ENCODE results near the gene IL16.

Gene IL16

GRCh38 chr15:81288040-81288439 lies 91.4 kb downstream of the IL16 start:
- DNase-seq (ENCODE audit: low read depth) = no peak
- no peak overlapping the region for H3K4me3 ChIP-seq (ENCODE audit: low read depth, low read length)
- no peak for TF ChIP-seq CTCF (IDR thresholded peaks at IDR 0.05; ENCODE audit: insufficient read depth, low read depth, low read length, missing control alignments)

GRCh38 chr15:81288616-81289015 lies 91.9 kb downstream of the IL16 start:
- no peak overlapping the region for H3K4me3 ChIP-seq (ENCODE audit: low read depth, low read length)
- TF ChIP-seq CTCF (IDR thresholded peaks at IDR 0.05; ENCODE audit: insufficient read depth, low read depth, low read length, missing control alignments) = no peak
- DNase-seq (ENCODE audit: low read depth) = no peak

GRCh38 chr15:81289910-81290309 lies 93.2 kb downstream of the IL16 start:
- TF ChIP-seq CTCF (IDR thresholded peaks at IDR 0.05; ENCODE audit: insufficient read depth, low read depth, low read length, missing control alignments) = no peak

GRCh38 chr15:81291916-81292522 lies 95.3 kb downstream of the IL16 start:
- DNase-seq (ENCODE audit: low read depth) = no peak
- peak overlapping the region; percentile 5; the same call in 1 of the 2 replicates for H3K4me3 ChIP-seq (ENCODE audit: low read depth, low read length)
- no peak for TF ChIP-seq CTCF (IDR thresholded peaks at IDR 0.05; ENCODE audit: insufficient read depth, low read depth, low read length, missing control alignments)

More at GRCh38 chr15:81289910-81290309, 93.2 kb downstream of the IL16 start:
- no peak overlapping the region for H3K4me3 ChIP-seq (ENCODE audit: low read depth, low read length)
- no peak for DNase-seq (ENCODE audit: low read depth)

GRCh38 chr15:81292523-81293001 lies 95.9 kb downstream of the IL16 start:
- DNase-seq (ENCODE audit: low read depth) = peak; percentile 83
- peak overlapping the region; percentile 62 for H3K4me3 ChIP-seq (ENCODE audit: low read depth, low read length)
- TF ChIP-seq CTCF (IDR thresholded peaks at IDR 0.05; ENCODE audit: insufficient read depth, low read depth, low read length, missing control alignments) = no peak

GRCh38 chr15:81293728-81294515 lies 97.2 kb downstream of the IL16 start:
- DNase-seq (ENCODE audit: low read depth) = peak; percentile 95
- H3K4me3 ChIP-seq (ENCODE audit: low read depth, low read length) = peak overlapping the region; percentile 62
- no peak for TF ChIP-seq CTCF (IDR thresholded peaks at IDR 0.05; ENCODE audit: insufficient read depth, low read depth, low read length, missing control alignments)

Measured in GM12865 (cell line).